K562 (cell line): Measurements from ENCODE around the gene KBTBD3. TPM values are rescaled to one million over a fixed set of nuclear protein-coding genes. Genes with fewer than 3 reads are reported as not detected.

ENCODE experiments used
- ATAC-seq: fragments of 200-7000 bp; cut with Tn5 transposase; 3 replicates; pipeline ENCODE4 v1.9.1; 2020; ENCODE audit warnings: moderate library complexity
- BruUV-seq: library from RNA; stranded (reverse); fragments of 400-500 nt; replicated peaks from 2 replicates; lab custom pipeline; 2021; lab: Mats Ljungman, UMichigan
- CTCF ChIA-PET: fragments of 300-600 bp; formaldehyde crosslinking; extraction: SDS; loops from one replicate; lab custom pipeline; 2021; ENCODE audit warnings: low intra/inter-chr PET ratio; lab: Yijun Ruan, JAX
- POLR2A ChIA-PET: fragments of 300-600, 350-650 bp; sonication (Branson Sonifier 250); formaldehyde crosslinking; extraction: SDS; loops from one replicate; lab custom pipeline; 2021; ENCODE audit warnings: antibody characterized with exemption, inconsistent platforms; lab: Yijun Ruan, JAX
- DNase-seq, 4 experiments: peaks; one replicate each; pipeline versions ENCODE4 v3.0.0 to v3.0.0-alpha.2; 2011 to 2018; ENCODE audit warnings: low spot score in 3 of 4, mixed read lengths in 3 of 4; ENCODE audit errors: extremely low read depth in 1 of 4
- FAIRE-seq: peaks from 2 replicates; lab custom pipeline; 2011; peaks lifted over from hg19 to GRCh38; lab: Jason Lieb, UNC
- H2AFZ ChIP-seq: 2 replicates; pipeline ENCODE4 v1.6.0; 2011; ENCODE audit warnings: low read depth, low read length, control low read depth, inconsistent platforms
- H3K27ac ChIP-seq: fragments of 200-600 bp; 3 replicates; pipeline ENCODE4 v1.8.0; 2011; ENCODE audit warnings: low read depth, mild to moderate bottlenecking, control low read depth, inconsistent platforms, low read length, moderate library complexity, mixed read lengths; ENCODE audit errors: extremely low read depth
- H3K27me3 ChIP-seq, 2 experiments: fragments of 300-600 bp in 1 of 2; 2 replicates in 1 of 2; 3 replicates in 1 of 2; pipeline versions ENCODE4 v1.6.0 to v1.8.0; 2011; ENCODE audit warnings: inconsistent platforms in 2 of 2, low read length in 2 of 2, mild to moderate bottlenecking in 1 of 2, mixed read lengths in 1 of 2, moderate library complexity in 1 of 2; ENCODE audit not compliant: control insufficient read depth in 2 of 2, insufficient read depth in 2 of 2
- H3K36me3 ChIP-seq: fragments of 300-600 bp; 3 replicates; pipeline ENCODE4 v1.8.0; 2011; ENCODE audit warnings: mild to moderate bottlenecking, low read length, inconsistent platforms; ENCODE audit not compliant: control insufficient read depth, insufficient read depth
- H3K4me1 ChIP-seq, 2 experiments: fragments of 200-600 bp in 1 of 2; replicated peaks in 1 of 2; 2 replicates in 1 of 2; 3 replicates in 1 of 2; pipeline versions ENCODE4 v1.5.1 to v1.8.0; 2011; ENCODE audit warnings: inconsistent platforms in 2 of 2, low read length in 2 of 2, mild to moderate bottlenecking in 1 of 2, mixed read lengths in 1 of 2, moderate library complexity in 1 of 2; ENCODE audit not compliant: control insufficient read depth in 2 of 2, insufficient read depth in 2 of 2
- H3K4me2 ChIP-seq: 2 replicates; pipeline ENCODE4 v1.6.1; 2011; ENCODE audit warnings: low read length, control low read depth, inconsistent platforms, mixed read lengths; ENCODE audit not compliant: insufficient read depth
- H3K4me3 ChIP-seq: fragments of 200-600 bp; sonication (generic), shearing (Covaris generic); 2 replicates; pipeline ENCODE4 v1.5.1; 2016; ENCODE audit warnings: control low read depth, inconsistent platforms
- H3K79me2 ChIP-seq: fragments of 200-600 bp; 3 replicates; pipeline ENCODE4 v1.8.0; 2011; ENCODE audit warnings: low read length, inconsistent platforms; ENCODE audit not compliant: control insufficient read depth, insufficient read depth
- H3K9ac ChIP-seq, 2 experiments: 2 replicates each; pipeline versions ENCODE4 v1.6.0 to v1.6.1; 2011; ENCODE audit warnings: low read depth in 2 of 2, low read length in 2 of 2, control low read depth in 1 of 2, inconsistent platforms in 1 of 2, mild to moderate bottlenecking in 1 of 2, mixed read lengths in 1 of 2; ENCODE audit not compliant: insufficient read depth in 1 of 2
- H3K9me1 ChIP-seq: one replicate; pipeline ENCODE4 v1.6.0; 2011; ENCODE audit warnings: inconsistent platforms, mild to moderate bottlenecking, low read length, moderate library complexity; ENCODE audit not compliant: control insufficient read depth, insufficient read depth
- H3K9me3 ChIP-seq: replicated peaks from 2 replicates; pipeline ENCODE4 v1.5.1; 2011; ENCODE audit warnings: low read depth, low read length, inconsistent platforms; ENCODE audit not compliant: control insufficient read depth, insufficient read depth
- H4K20me1 ChIP-seq: replicated peaks from 2 replicates; pipeline ENCODE4 v1.6.1; 2011; ENCODE audit warnings: low read length, inconsistent platforms, mixed read lengths; ENCODE audit not compliant: control insufficient read depth, insufficient read depth
- ADNP ChIP-seq: fragments of 200-800 bp; sonication (Bioruptor generic); IDR thresholded peaks from 2 replicates; pipeline ENCODE4 v1.6.1; 2016; ENCODE audit warnings: missing genetic modification characterization, missing compliant biosample characterization
- DNMT1 ChIP-seq: fragments of 450-650 bp; IDR thresholded peaks from 2 replicates; pipeline ENCODE4 v1.6.1; 2016; ENCODE audit warnings: antibody characterized with exemption, mild to moderate bottlenecking
- ETS2 ChIP-seq: IDR thresholded peaks from 2 replicates; pipeline ENCODE4 v1.6.1; 2016; ENCODE audit warnings: borderline replicate concordance, missing genetic modification characterization, mild to moderate bottlenecking, moderate library complexity, missing compliant biosample characterization; ENCODE audit not compliant: poor library complexity, severe bottlenecking
- ETV1 ChIP-seq: fragments of 450-650 bp; conservative IDR thresholded peaks from 2 replicates; pipeline ENCODE4 v1.6.1; 2016; ENCODE audit warnings: missing genetic modification characterization, control low read depth, low read depth, missing compliant biosample characterization
- HNRNPLL ChIP-seq: fragments of 200-400 bp; formaldehyde crosslinking; IDR thresholded peaks from 2 replicates; pipeline ENCODE4 v1.6.1; 2017; ENCODE audit warnings: low read length, low read depth, mild to moderate bottlenecking; ENCODE audit not compliant: poor library complexity, severe bottlenecking
- JUND ChIP-seq, 2 experiments: IDR thresholded peaks; 2 replicates in 1 of 2; 3 replicates in 1 of 2; pipeline ENCODE4 v1.6.1; 2011; ENCODE audit warnings: borderline replicate concordance in 2 of 2, low read depth in 2 of 2, low read length in 2 of 2, improper control_type of control experiment in 1 of 2, missing biosample characterization in 1 of 2, missing genetic modification characterization in 1 of 2, missing genetic modification reagents in 1 of 2
- KDM1A ChIP-seq, 2 experiments: fragments of 450-650 bp; IDR thresholded peaks; 2 replicates each; pipeline ENCODE4 v1.6.1; 2016; ENCODE audit warnings: mild to moderate bottlenecking in 2 of 2
- SMAD3 ChIP-seq: fragments of 450-650 bp; formaldehyde crosslinking; conservative IDR thresholded peaks from 2 replicates; pipeline ENCODE4 v1.4.0; 2020; ENCODE audit warnings: mild to moderate bottlenecking
- TAF9B ChIP-seq: fragments of 450-650 bp; IDR thresholded peaks from 2 replicates; pipeline ENCODE4 v1.6.1; 2018; ENCODE audit warnings: mild to moderate bottlenecking; ENCODE audit not compliant: partially characterized antibody
- WGBS: fragments of 100-300 bp; shearing (Covaris generic); methylation state at CpG from one replicate; pipeline ENCODE4 v1.1.6; 2016; ENCODE audit warnings: low coverage, mixed read lengths; ENCODE audit not compliant: insufficient coverage; ENCODE audit errors: missing lambda C conversion rate; 5-methylcytosine and 5-hydroxymethylcytosine counted together
- in situ Hi-C: fragments of 300-500 bp; cut with MboI; formaldehyde crosslinking; loops from 4 replicates; pipeline ENCODE4 v1.15.0; 2018; ENCODE audit warnings: inconsistent platforms, mixed read lengths
- intact Hi-C: fragments of 100-400 bp; cut with micrococcal nuclease; formaldehyde crosslinking; loops from 2 replicates; pipeline ENCODE4 v1.14.2; 2022
- polyA plus RNA-seq, 8 experiments: library from polyadenylated mRNA; depleted of rRNA in 4 of 8; stranded (reverse) in 5 of 8; unstranded in 3 of 8; fragments of >200 nt; fragmentation: Nextera tagmentation in 2 of 8; fragmentation: Illumina TruSeq in 1 of 8; extraction: Ambion mirVana in 2 of 8; extraction: Trizol in 1 of 8; gene quantifications; 2 replicates each; pipeline versions ENCODE4 v1.2.1 to v1.2.3, GENCODE V29; 2011 to 2014; ENCODE audit warnings: inconsistent platforms in 1 of 8, missing spikeins in 1 of 8
- total RNA-seq, 7 experiments: library from RNA; depleted of rRNA in 6 of 7; stranded (reverse); fragments of >200 nt in 6 of 7; fragmentation: Illumina TruSeq in 2 of 7; extraction: Trizol in 2 of 7; gene quantifications; 2 replicates each; pipeline versions ENCODE4 v1.2.1 to v1.2.3, GENCODE V29; 2011 to 2021; ENCODE audit warnings: low replicate concordance in 1 of 7
- TF ChIP-seq, protein P1 (sequence below), 3 experiments: fragments of 200-800 bp in 1 of 3; fragments of 250-450 bp in 1 of 3; fragments of 450-650 bp in 1 of 3; sonication (Bioruptor Pico) in 1 of 3; sonication (Bioruptor generic) in 1 of 3; formaldehyde crosslinking in 1 of 3; IDR thresholded peaks; 2 replicates each; pipeline versions ENCODE4 v1.6.1 to v1.8.0; 2016 to 2022; ENCODE audit warnings: mild to moderate bottlenecking in 2 of 3, missing genetic modification characterization in 2 of 3, missing compliant biosample characterization in 1 of 3, moderate library complexity in 1 of 3

KBTBD3 gene
- total and polyA plus RNA-seq, 9 of the 15 experiments (the other 6 are each of a cell fraction or from before 2014, with no cell fraction given) = 4.2 to 31.2 (median 6.4) TPM

DNA sequence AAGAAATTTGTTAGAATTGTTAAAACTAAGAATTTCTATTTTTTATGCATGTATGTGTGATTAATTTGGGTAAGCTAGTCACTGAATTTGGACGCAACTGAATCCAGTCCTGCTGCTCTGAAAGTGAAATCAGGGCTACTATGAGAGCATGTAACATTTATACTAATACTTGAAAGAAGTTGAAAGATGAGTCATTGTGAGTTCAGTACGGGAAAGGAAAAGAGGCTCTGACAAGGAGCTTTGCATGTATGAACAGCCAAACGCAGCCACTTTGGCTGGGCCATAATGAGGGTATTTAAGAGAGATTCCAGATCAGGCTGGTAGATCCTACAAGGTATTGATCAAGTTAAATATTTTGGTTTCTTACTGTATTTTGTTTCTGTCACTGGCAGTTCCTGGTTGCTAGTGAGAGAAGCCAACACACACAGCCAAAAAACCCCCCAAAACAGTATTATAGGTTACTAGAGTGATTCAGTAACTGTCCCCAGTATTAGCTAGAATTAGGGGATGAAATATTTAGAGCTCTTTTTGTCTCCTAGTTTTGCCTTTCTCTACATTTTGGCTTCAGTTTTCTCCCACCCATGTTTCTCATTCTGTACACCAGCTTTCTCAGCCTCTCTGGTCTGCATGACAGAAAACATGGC is 14.5 kb upstream of the KBTBD3 start:
- WGBS = 94% methylated on average over 3 of the region's 3 CpGs
- POLR2A ChIA-PET = no interaction called here
- Histone ChIP-seq H3K4me3 (no peak overlapping the region), H3K4me2 (no peak overlapping the region), H3K27ac (no peak overlapping the region), H4K20me1 (no peaks in the 10 kb centered on the region; the same call in 1 of the 2 replicates), H3K9me3 (no peaks in the 10 kb centered on the region), H3K9me1 (no peaks in the 10 kb centered on the region), H3K79me2 (peaks cover 59% of the 10 kb centered on the region), H3K9ac (no peak overlapping the region), H3K27me3 (no peaks in the 10 kb centered on the region), H3K4me1 (peaks cover 0 to 3% of the 10 kb centered on the region in 2 experiments; a peak in 2 of 5 replicates), H2AFZ (no peak overlapping the region), H3K36me3 (peaks cover 88% of the 10 kb centered on the region)
- in situ Hi-C loops (no loop called here), intact Hi-C loops (no loop called here)
- FAIRE-seq (no peak), DNase-seq (no peak), ATAC-seq (no peak)
- BruUV-seq = no TSS peak
- CTCF ChIA-PET = no interaction called here
- no peak for TF ChIP-seq TAF9B
- TF ChIP-seq, protein P1, sequence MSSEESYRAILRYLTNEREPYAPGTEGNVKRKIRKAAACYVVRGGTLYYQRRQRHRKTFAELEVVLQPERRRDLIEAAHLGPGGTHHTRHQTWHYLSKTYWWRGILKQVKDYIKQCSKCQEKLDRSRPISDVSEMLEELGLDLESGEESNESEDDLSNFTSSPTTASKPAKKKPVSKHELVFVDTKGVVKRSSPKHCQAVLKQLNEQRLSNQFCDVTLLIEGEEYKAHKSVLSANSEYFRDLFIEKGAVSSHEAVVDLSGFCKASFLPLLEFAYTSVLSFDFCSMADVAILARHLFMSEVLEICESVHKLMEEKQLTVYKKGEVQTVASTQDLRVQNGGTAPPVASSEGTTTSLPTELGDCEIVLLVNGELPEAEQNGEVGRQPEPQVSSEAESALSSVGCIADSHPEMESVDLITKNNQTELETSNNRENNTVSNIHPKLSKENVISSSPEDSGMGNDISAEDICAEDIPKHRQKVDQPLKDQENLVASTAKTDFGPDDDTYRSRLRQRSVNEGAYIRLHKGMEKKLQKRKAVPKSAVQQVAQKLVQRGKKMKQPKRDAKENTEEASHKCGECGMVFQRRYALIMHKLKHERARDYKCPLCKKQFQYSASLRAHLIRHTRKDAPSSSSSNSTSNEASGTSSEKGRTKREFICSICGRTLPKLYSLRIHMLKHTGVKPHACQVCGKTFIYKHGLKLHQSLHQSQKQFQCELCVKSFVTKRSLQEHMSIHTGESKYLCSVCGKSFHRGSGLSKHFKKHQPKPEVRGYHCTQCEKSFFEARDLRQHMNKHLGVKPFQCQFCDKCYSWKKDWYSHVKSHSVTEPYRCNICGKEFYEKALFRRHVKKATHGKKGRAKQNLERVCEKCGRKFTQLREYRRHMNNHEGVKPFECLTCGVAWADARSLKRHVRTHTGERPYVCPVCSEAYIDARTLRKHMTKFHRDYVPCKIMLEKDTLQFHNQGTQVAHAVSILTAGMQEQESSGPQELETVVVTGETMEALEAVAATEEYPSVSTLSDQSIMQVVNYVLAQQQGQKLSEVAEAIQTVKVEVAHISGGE (CRISPR knock-in tag; IDR thresholded peaks at IDR 0.05) = no peak
- no peak for TF ChIP-seq KDM1A (IDR thresholded peaks at IDR 0.05)
- no peak for TF ChIP-seq DNMT1
- no peak for TF ChIP-seq SMAD3 (CRISPR knock-in tag)
- TF ChIP-seq HNRNPLL = no peak
- no peak for TF ChIP-seq ETS2
- no peak for TF ChIP-seq ETV1 (tag)
- TF ChIP-seq ADNP (tag) = no peak
- no peak for TF ChIP-seq JUND (IDR thresholded peaks at IDR 0.05; ENCODE audit: borderline replicate concordance, low read depth, low read length)
- TF ChIP-seq JUND (tag; IDR thresholded peaks at IDR 0.05; ENCODE audit: borderline replicate concordance, low read depth, low read length) = no peak
